Mesenchymal stem cell (in vitro differentiated cells and primary cell): ENCODE measurements around the gene MUC2.
A peak's percentile ranks its signal among the peaks of the same experiment; 100 is the strongest.

Experiments
- DNase-seq: peaks from one replicate; pipeline ENCODE4 v3.0.0-alpha.2; 2013
- H2AFZ ChIP-seq: one replicate; pipeline ENCODE4 v1.6.1; 2013; ENCODE audit warnings: low read depth, mild to moderate bottlenecking, control low read depth, inconsistent platforms, low read length, moderate library complexity
- H2AK5ac ChIP-seq: 2 replicates; pipeline ENCODE4 v1.6.1; 2013; ENCODE audit warnings: low read length, moderate library complexity, mild to moderate bottlenecking, inconsistent platforms; ENCODE audit not compliant: severe bottlenecking
- H2BK120ac ChIP-seq: one replicate; pipeline ENCODE4 v1.6.1; 2013; ENCODE audit warnings: low read depth, mild to moderate bottlenecking, inconsistent platforms, low read length, moderate library complexity
- H2BK12ac ChIP-seq, 2 experiments: one replicate each; pipeline ENCODE4 v1.6.1; 2013; ENCODE audit warnings: inconsistent platforms in 2 of 2, low read length in 2 of 2, mild to moderate bottlenecking in 2 of 2, moderate library complexity in 2 of 2, control low read depth in 1 of 2
- H2BK15ac ChIP-seq: one replicate; pipeline ENCODE4 v1.6.1; 2013; ENCODE audit warnings: mild to moderate bottlenecking, low read depth, inconsistent platforms; ENCODE audit not compliant: poor library complexity, severe bottlenecking
- H2BK5ac ChIP-seq: 2 replicates; pipeline ENCODE4 v1.6.1; 2013; ENCODE audit warnings: low read depth, mild to moderate bottlenecking, low read length, control low read depth, inconsistent platforms; ENCODE audit not compliant: poor library complexity, severe bottlenecking
- H3K14ac ChIP-seq, 2 experiments: one replicate each; pipeline ENCODE4 v1.6.1; 2013; ENCODE audit warnings: inconsistent platforms in 2 of 2, low read length in 2 of 2, control low read depth in 1 of 2, mild to moderate bottlenecking in 1 of 2, moderate library complexity in 1 of 2
- H3K18ac ChIP-seq, 2 experiments: one replicate each; pipeline ENCODE4 v1.6.1; 2013; ENCODE audit warnings: inconsistent platforms in 2 of 2, low read length in 2 of 2, control low read depth in 1 of 2, low read depth in 1 of 2, mild to moderate bottlenecking in 1 of 2
- H3K23ac ChIP-seq, 2 experiments: one replicate each; pipeline ENCODE4 v1.6.1; 2013; ENCODE audit warnings: inconsistent platforms in 2 of 2, low read length in 2 of 2, mild to moderate bottlenecking in 2 of 2, moderate library complexity in 2 of 2, control low read depth in 1 of 2
- H3K27ac ChIP-seq: 2 replicates; pipeline ENCODE4 v1.5.1; 2013; ENCODE audit warnings: mild to moderate bottlenecking, moderate library complexity, low read length, control low read depth, inconsistent platforms; ENCODE audit not compliant: poor library complexity, severe bottlenecking
- H3K27me3 ChIP-seq, 2 experiments: 2 replicates each; pipeline versions ENCODE4 v1.6.1 to v1.7.0; 2013; ENCODE audit warnings: low read length in 2 of 2, mild to moderate bottlenecking in 2 of 2, moderate library complexity in 2 of 2, control low read depth in 1 of 2, inconsistent platforms in 1 of 2; ENCODE audit not compliant: control insufficient read depth in 1 of 2, insufficient read depth in 1 of 2
- H3K36me3 ChIP-seq, 2 experiments: 2 replicates each; pipeline versions ENCODE4 v1.6.1 to v1.7.0; 2013; ENCODE audit warnings: low read length in 2 of 2, control low read depth in 1 of 2, inconsistent platforms in 1 of 2, low read depth in 1 of 2, mild to moderate bottlenecking in 1 of 2; ENCODE audit not compliant: insufficient read depth in 2 of 2, control insufficient read depth in 1 of 2
- H3K4ac ChIP-seq, 2 experiments: one replicate each; pipeline ENCODE4 v1.6.1; 2013; ENCODE audit warnings: inconsistent platforms in 2 of 2, low read length in 2 of 2, mild to moderate bottlenecking in 2 of 2, moderate library complexity in 2 of 2, control low read depth in 1 of 2, low read depth in 1 of 2
- H3K4me1 ChIP-seq: 2 replicates; pipeline ENCODE4 v1.6.1; 2013; ENCODE audit warnings: low read depth, low read length, control low read depth; ENCODE audit not compliant: control insufficient read depth, insufficient read depth
- H3K4me2 ChIP-seq: 2 replicates; pipeline ENCODE4 v1.6.1; 2013; ENCODE audit warnings: low read length, mild to moderate bottlenecking, inconsistent platforms; ENCODE audit not compliant: poor library complexity, severe bottlenecking
- H3K4me3 ChIP-seq, 2 experiments: 2 replicates each; pipeline versions ENCODE4 v1.5.1 to v1.7.0; 2013; ENCODE audit warnings: low read length in 2 of 2, mild to moderate bottlenecking in 2 of 2, control low read depth in 1 of 2, low read depth in 1 of 2; ENCODE audit not compliant: insufficient read depth in 1 of 2
- H3K79me1 ChIP-seq: replicated peaks from 2 replicates; pipeline ENCODE4 v1.6.1; 2013; ENCODE audit warnings: mild to moderate bottlenecking, control low read depth, low read length, inconsistent platforms; ENCODE audit not compliant: poor library complexity, severe bottlenecking
- H3K9ac ChIP-seq: 2 replicates; pipeline ENCODE4 v1.7.0; 2013; ENCODE audit warnings: mild to moderate bottlenecking, low read length, moderate library complexity
- H3K9me3 ChIP-seq: 2 replicates; pipeline ENCODE4 v1.7.0; 2013; ENCODE audit warnings: mild to moderate bottlenecking, low read length; ENCODE audit not compliant: control insufficient read depth
- H4K8ac ChIP-seq: one replicate; pipeline ENCODE4 v1.6.1; 2013; ENCODE audit warnings: inconsistent platforms, mild to moderate bottlenecking, low read length, moderate library complexity
- H4K91ac ChIP-seq: one replicate; pipeline ENCODE4 v1.6.1; 2013; ENCODE audit warnings: mild to moderate bottlenecking, low read length, inconsistent platforms
- WGBS: methylation state at CpG from one replicate; pipeline ENCODE4 v1.1.7; 2013; ENCODE audit warnings: mixed read lengths; 5-methylcytosine and 5-hydroxymethylcytosine counted together

The MUC2 gene

DNA sequence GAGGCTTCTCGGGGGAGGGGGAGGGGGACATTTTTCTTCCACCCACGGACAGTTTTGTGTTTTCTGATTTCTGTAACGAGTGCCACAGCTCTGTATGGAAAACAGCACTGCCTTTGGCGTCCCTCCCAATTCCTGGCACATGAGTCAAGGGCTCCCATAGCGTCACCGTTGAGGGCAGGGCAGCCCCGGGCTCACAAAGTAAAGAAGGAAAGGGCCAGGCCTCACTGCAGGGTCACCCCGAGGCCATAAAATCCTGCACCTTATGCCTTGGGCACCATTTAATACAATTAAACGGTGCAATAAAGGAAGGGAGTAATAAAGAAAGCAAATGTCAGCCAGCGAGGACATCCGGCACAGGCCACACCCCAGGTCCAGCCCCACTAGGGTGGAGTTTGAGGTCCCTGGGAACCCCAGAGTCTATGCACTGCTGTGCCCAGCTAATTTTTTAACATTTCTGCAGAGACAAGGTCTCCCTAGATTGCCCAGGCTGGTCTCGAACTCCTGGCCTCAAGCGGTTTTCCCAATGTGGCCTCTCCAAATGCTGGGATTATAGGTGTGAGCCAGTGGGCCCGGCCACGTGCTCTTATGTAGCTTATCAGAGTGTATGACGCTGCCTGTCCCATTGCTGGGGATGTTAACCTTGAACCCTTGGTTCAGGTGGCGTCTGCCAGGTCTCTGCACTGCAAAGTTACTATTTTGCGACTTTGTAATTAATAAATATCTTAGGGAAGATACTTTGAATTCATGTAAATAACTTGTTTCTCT, 13.6 kb upstream of the MUC2 start:
- Histone ChIP-seq H3K18ac (no peak overlapping the region), H3K4ac (no peak overlapping the region), H3K36me3 (peaks cover 0 to 2% of the 10 kb centered on the region in 2 experiments), H2BK5ac (no peak overlapping the region), H2BK12ac (no peak overlapping the region), H3K9me3 (peaks cover 12% of the 10 kb centered on the region), H3K27me3 (peaks cover 25 to 28% of the 10 kb centered on the region in 2 experiments), H2BK120ac (no peak overlapping the region), H3K9ac (peak overlapping the region; percentile 32), H3K27ac (no peak overlapping the region), H2AK5ac (no peak overlapping the region), H3K4me2 (no peak overlapping the region), H4K8ac (no peak overlapping the region), H3K79me1 (no peaks in the 10 kb centered on the region), H4K91ac (no peak overlapping the region), H3K4me1 (peaks cover 10% of the 10 kb centered on the region), H3K4me3 (peak overlapping the region in 1 of 2 experiments; percentile 29), H2AFZ (no peak overlapping the region), H3K14ac (no peak overlapping the region), H2BK15ac (no peak overlapping the region), H3K23ac (no peak overlapping the region)
- 58% methylated on average over 16 of the region's 18 CpGs for WGBS
- DNase-seq: no peak

DNA sequence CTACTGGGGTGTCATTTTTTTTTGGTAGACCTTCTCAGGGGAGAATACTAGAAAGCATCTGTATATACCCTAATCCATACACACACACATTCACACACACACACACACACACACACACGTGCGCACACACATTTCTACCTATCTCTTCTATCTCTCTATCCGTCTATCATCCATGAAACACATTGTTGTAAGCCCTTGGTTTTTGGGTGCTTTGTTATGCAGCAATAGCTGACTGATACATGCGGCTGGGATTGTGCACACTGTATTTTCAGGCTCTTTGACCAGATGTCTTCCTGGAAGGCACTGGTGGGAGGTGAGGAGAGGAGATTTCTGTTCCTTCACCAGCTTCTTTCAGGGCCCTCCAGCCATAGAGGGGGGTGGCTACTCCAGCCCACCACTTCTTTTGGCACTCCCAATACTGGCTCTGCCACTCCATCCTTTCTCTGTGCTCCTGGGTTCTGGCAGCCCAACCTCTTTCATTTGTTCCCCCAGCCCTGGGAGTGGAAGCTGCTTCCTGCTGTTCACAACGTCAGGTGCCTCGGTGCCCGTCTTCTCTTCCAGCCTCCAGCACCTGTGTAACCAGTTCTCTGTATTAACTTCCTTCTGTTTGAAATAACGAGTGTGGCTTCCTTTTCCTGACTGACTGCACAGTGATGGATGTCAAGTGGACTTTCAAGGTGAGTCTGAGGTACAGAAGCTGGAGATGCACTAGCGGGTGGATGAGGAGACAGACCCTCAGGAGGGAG, 12.4 kb upstream of the MUC2 start:
- no peak overlapping the region for H3K23ac ChIP-seq
- H3K9me3 ChIP-seq: peaks cover 12% of the 10 kb centered on the region
- H3K9ac ChIP-seq: no peak overlapping the region

DNA sequence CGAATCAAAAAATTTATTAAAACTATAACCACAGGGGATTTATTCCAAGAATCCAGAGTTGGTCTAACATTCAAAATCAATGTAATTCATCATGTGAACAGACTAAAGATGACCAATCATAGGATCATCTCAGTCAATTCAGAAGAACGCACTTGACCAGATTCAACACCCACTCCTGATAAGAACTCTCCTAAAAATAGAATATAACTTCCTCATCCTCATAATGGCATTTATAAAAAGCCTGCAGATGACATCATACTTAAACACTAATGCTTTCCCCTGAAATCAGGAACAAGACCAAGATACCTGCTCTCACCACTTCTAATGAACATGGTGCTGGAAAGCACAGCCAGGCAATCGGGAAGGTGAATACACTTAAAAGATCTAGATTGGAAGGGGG, 10.5 kb upstream of the MUC2 start:
- DNase-seq: no peak
- Histone ChIP-seq H3K4me2 (no peak overlapping the region), H4K91ac (no peak overlapping the region), H3K27ac (no peak overlapping the region), H2BK120ac (no peak overlapping the region), H2AFZ (no peak overlapping the region), H3K4me3 (no peak overlapping the region), H3K27me3 (peaks cover 28 to 32% of the 10 kb centered on the region in 2 experiments), H3K18ac (no peak overlapping the region), H3K14ac (no peak overlapping the region), H2BK5ac (no peak overlapping the region), H3K23ac (no peak overlapping the region), H2BK12ac (no peak overlapping the region), H2BK15ac (no peak overlapping the region), H3K9me3 (peaks cover 12% of the 10 kb centered on the region), H3K36me3 (peaks cover 0 to 2% of the 10 kb centered on the region in 2 experiments), H3K79me1 (no peaks in the 10 kb centered on the region), H3K9ac (no peak overlapping the region), H2AK5ac (no peak overlapping the region), H3K4ac (no peak overlapping the region), H4K8ac (no peak overlapping the region), H3K4me1 (peaks cover 4% of the 10 kb centered on the region)
- 88% methylated on average over 3 of the region's 3 CpGs for WGBS

More for the DNA sequence above, 12.4 kb upstream of the MUC2 start:
- peaks cover 25 to 28% of the 10 kb centered on the region in 2 experiments for H3K27me3 ChIP-seq
- no peak overlapping the region for H3K4me2 ChIP-seq
- no peak for DNase-seq
- no peak overlapping the region for H3K18ac ChIP-seq
- H3K79me1 ChIP-seq: no peaks in the 10 kb centered on the region
- no peak overlapping the region for H2AFZ ChIP-seq
- no peak overlapping the region for H2BK120ac ChIP-seq
- no peak overlapping the region for H3K14ac ChIP-seq
- H3K4me3 ChIP-seq: no peak overlapping the region
- H4K8ac ChIP-seq: no peak overlapping the region
- H3K36me3 ChIP-seq: peaks cover 0 to 2% of the 10 kb centered on the region in 2 experiments
- H3K4ac ChIP-seq: no peak overlapping the region
- no peak overlapping the region for H2BK12ac ChIP-seq
- H3K4me1 ChIP-seq: peaks cover 5% of the 10 kb centered on the region
- H2BK5ac ChIP-seq: no peak overlapping the region
- H2AK5ac ChIP-seq: no peak overlapping the region
- H2BK15ac ChIP-seq: no peak overlapping the region
- no peak overlapping the region for H4K91ac ChIP-seq
- WGBS: 70% methylated on average over 7 of the region's 9 CpGs
- no peak overlapping the region for H3K27ac ChIP-seq

DNA sequence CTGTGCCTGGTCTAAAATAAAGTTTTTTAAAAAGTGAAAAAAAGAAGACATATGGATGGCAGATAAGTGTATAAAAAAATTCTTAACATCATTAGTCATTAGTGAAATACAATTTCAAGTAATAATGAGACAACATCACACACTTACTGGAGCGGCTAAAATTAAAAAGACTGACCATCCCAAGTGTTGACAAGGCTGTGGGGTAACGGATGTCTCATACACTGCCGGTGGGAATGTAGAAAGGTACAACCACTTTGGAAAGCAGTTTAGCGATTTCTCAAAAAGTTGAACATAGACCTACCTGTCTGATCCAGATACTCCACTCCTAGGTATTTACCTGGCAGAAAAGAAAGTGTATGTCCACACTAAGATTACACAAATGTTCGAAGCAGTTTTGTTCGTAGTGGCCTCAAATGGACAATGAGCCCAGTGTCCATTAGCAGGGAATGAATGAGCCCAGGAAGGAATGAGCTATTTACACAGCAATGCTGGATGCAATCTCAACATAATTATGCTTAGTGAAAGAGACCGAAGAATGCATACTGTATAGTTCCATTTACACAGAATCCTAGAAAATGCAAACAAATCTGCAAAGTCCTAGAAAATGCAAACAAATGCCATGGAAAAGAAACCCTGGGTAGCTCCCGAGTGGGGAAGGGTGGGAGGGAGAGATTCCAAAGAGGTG, 6.7 kb upstream of the MUC2 start:
- no peak overlapping the region for H3K27ac ChIP-seq
- H2AK5ac ChIP-seq: no peak overlapping the region
- WGBS: 90% methylated on average over 7 of the region's 8 CpGs
- no peak overlapping the region for H3K9ac ChIP-seq
- H2BK5ac ChIP-seq: no peak overlapping the region
- no peak overlapping the region for H4K8ac ChIP-seq
- H2BK15ac ChIP-seq: no peak overlapping the region
- peaks cover 7% of the 10 kb centered on the region for H3K4me1 ChIP-seq
- peaks cover 14 to 43% of the 10 kb centered on the region in 2 experiments for H3K27me3 ChIP-seq
- no peak overlapping the region for H3K4me3 ChIP-seq
- H3K9me3 ChIP-seq: peaks cover 1% of the 10 kb centered on the region
- no peaks in the 10 kb centered on the region for H3K79me1 ChIP-seq
- H3K4me2 ChIP-seq: no peak overlapping the region
- no peak overlapping the region for H2BK120ac ChIP-seq
- H2AFZ ChIP-seq: no peak overlapping the region
- H3K14ac ChIP-seq: no peak overlapping the region
- H3K23ac ChIP-seq: no peak overlapping the region
- H3K18ac ChIP-seq: no peak overlapping the region
- H2BK12ac ChIP-seq: no peak overlapping the region
- no peak overlapping the region for H4K91ac ChIP-seq
- no peak for DNase-seq
- no peak overlapping the region for H3K4ac ChIP-seq
- no peaks in the 10 kb centered on the region for H3K36me3 ChIP-seq
